GM19025 (cell line): ENCODE data around the gene MLPH.

Source experiments
- ATAC-seq: cut with Tn5 transposase; IDR thresholded peaks from one replicate; pipeline ENCODE4 v1.9.1; 2021; ENCODE audit warnings: mild to moderate bottlenecking, low read depth, moderate library complexity; ENCODE audit not compliant: unreplicated experiment

MLPH gene

GRCh38 chr2:237486819-237487448 lies at the start of gene MLPH:
TSS of gene MLPH (plus strand) at chr2:237487251. CDS start at chr2:237493427, 6,176 bp downstream.
- ATAC-seq = no peak

- no peak for ATAC-seq
Measured at GRCh38 chr2:237437566-237437965, 49.5 kb upstream of the MLPH start.

- ATAC-seq = no peak
Measured at GRCh38 chr2:237438080-237438940, 48.7 kb upstream of the MLPH start.

- no peak for ATAC-seq
Measured at GRCh38 chr2:237440819-237441281, 46.2 kb upstream of the MLPH start.

GRCh38 chr2:237441605-237442274 lies 45.3 kb upstream of the MLPH start:
- no peak for ATAC-seq

- no peak for ATAC-seq
Measured at GRCh38 chr2:237444071-237444470, 43.0 kb upstream of the MLPH start.

- ATAC-seq = no peak
Measured at GRCh38 chr2:237445611-237446337, 41.3 kb upstream of the MLPH start.

- ATAC-seq = no peak
Measured at GRCh38 chr2:237446338-237446665, 40.7 kb upstream of the MLPH start.

- no peak for ATAC-seq
Measured at GRCh38 chr2:237447496-237447895, 39.6 kb upstream of the MLPH start.

GRCh38 chr2:237448171-237448570 lies 38.9 kb upstream of the MLPH start:
- ATAC-seq = no peak

GRCh38 chr2:237448626-237449025 lies 38.4 kb upstream of the MLPH start:
- ATAC-seq = no peak

- no peak for ATAC-seq
Measured at GRCh38 chr2:237449193-237449881, 37.7 kb upstream of the MLPH start.

- ATAC-seq = no peak
Measured at GRCh38 chr2:237450108-237450507, 36.9 kb upstream of the MLPH start.

GRCh38 chr2:237450583-237450982 lies 36.5 kb upstream of the MLPH start:
- ATAC-seq = no peak

- ATAC-seq = no peak
Measured at GRCh38 chr2:237451643-237452469, 35.2 kb upstream of the MLPH start.

GRCh38 chr2:237452861-237453260 lies 34.2 kb upstream of the MLPH start:
- ATAC-seq = no peak

- ATAC-seq = no peak
Measured at GRCh38 chr2:237453671-237454070, 33.4 kb upstream of the MLPH start.

- ATAC-seq = no peak
Measured at GRCh38 chr2:237455764-237456163, 31.3 kb upstream of the MLPH start.

- no peak for ATAC-seq
Measured at GRCh38 chr2:237456200-237456843, 30.7 kb upstream of the MLPH start.
